Endothelial cell of umbilical vein (primary cell): ENCODE results near the gene TNRC6C.

Experiments used
- EZH2 ChIP-seq: IDR thresholded peaks from 2 replicates; pipeline ENCODE4 v1.6.1; 2012; ENCODE audit warnings: borderline replicate concordance, low read depth, mild to moderate bottlenecking, moderate library complexity, low read length, inconsistent platforms; ENCODE audit not compliant: severe bottlenecking
- FOS ChIP-seq: IDR thresholded peaks from 2 replicates; pipeline ENCODE4 v1.6.1; 2011; ENCODE audit warnings: mild to moderate bottlenecking, low read length, moderate library complexity, borderline replicate concordance; ENCODE audit not compliant: insufficient read depth
- GATA2 ChIP-seq: IDR thresholded peaks from 2 replicates; pipeline ENCODE4 v1.7.0; 2011; ENCODE audit warnings: low read depth, mild to moderate bottlenecking, moderate library complexity, mixed read lengths, low read length; ENCODE audit not compliant: insufficient read length, insufficient read depth
- JUN ChIP-seq: IDR thresholded peaks from 2 replicates; pipeline ENCODE4 v1.6.1; 2011; ENCODE audit warnings: borderline replicate concordance, low read depth; ENCODE audit not compliant: insufficient read length, insufficient read depth
- MYC ChIP-seq: IDR thresholded peaks from one replicate; pipeline ENCODE4 v1.6.1; 2011; ENCODE audit warnings: mild to moderate bottlenecking, low read depth, low read length
- POLR2A ChIP-seq: IDR thresholded peaks from 2 replicates; pipeline ENCODE4 v1.6.1; 2012; ENCODE audit warnings: low read depth, mild to moderate bottlenecking, control low read depth, low read length
- POLR2AphosphoS5 ChIP-seq: IDR thresholded peaks from 2 replicates; pipeline ENCODE4 v1.6.1; 2012; ENCODE audit warnings: low read depth, mild to moderate bottlenecking, control low read depth, low read length, moderate library complexity; ENCODE audit not compliant: insufficient read depth
- TF ChIP-seq, protein P1 (sequence below), 2 donors: IDR thresholded peaks; 1 replicate in 1 of 2; 2 replicates in 1 of 2; pipeline ENCODE4 v1.5.1; 2011; ENCODE audit warnings: low read length in 2 of 2, mild to moderate bottlenecking in 2 of 2, moderate library complexity in 2 of 2, control low read depth in 1 of 2, inconsistent platforms in 1 of 2, low read depth in 1 of 2; ENCODE audit not compliant: insufficient read depth in 1 of 2; ENCODE audit errors: extremely low read depth in 1 of 2
- TF ChIP-seq, protein P2 (sequence below): IDR thresholded peaks from 2 replicates; pipeline ENCODE4 v1.6.1; 2011; ENCODE audit not compliant: insufficient read depth, insufficient read length

DNA sequence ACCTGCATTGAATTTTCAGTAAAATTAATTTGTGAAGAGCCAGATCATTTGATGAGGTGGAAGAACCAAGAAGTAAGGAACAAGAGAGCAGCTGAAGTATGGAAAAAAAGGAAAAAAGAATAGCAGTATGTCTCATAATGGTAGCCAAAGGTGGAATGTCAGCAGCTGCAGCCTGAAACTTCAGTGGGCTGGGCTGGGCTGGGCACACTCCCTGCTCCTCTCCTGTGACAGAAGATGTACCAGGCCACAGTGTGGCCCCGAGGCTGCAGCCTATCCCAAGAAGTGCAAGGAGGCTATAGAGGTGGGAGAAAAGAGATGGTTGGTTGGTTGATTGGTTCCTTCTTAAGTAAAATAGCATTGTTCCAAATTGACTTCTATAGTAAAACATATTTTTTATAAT lies 84.5 kb downstream of the TNRC6C start:
- TF ChIP-seq, protein P1, sequence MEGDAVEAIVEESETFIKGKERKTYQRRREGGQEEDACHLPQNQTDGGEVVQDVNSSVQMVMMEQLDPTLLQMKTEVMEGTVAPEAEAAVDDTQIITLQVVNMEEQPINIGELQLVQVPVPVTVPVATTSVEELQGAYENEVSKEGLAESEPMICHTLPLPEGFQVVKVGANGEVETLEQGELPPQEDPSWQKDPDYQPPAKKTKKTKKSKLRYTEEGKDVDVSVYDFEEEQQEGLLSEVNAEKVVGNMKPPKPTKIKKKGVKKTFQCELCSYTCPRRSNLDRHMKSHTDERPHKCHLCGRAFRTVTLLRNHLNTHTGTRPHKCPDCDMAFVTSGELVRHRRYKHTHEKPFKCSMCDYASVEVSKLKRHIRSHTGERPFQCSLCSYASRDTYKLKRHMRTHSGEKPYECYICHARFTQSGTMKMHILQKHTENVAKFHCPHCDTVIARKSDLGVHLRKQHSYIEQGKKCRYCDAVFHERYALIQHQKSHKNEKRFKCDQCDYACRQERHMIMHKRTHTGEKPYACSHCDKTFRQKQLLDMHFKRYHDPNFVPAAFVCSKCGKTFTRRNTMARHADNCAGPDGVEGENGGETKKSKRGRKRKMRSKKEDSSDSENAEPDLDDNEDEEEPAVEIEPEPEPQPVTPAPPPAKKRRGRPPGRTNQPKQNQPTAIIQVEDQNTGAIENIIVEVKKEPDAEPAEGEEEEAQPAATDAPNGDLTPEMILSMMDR (IDR thresholded peaks at IDR 0.05; ENCODE audit: extremely low read depth in 1 of 2, insufficient read depth in 1 of 2, low read depth in 1 of 2, low read length in 2 of 2), result no peak
- TF ChIP-seq EZH2, result no peak
- TF ChIP-seq POLR2A, result no peak
- TF ChIP-seq POLR2AphosphoS5, result no peak
- no peak for TF ChIP-seq JUN
- TF ChIP-seq, protein P2, sequence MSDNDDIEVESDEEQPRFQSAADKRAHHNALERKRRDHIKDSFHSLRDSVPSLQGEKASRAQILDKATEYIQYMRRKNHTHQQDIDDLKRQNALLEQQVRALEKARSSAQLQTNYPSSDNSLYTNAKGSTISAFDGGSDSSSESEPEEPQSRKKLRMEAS, result no peak
- TF ChIP-seq GATA2, result no peak
- no peak for TF ChIP-seq FOS
- no peak for TF ChIP-seq MYC
